ENCODE measurements around the gene RNF20. TPM values are rescaled to one million over a fixed set of nuclear protein-coding genes. Genes with fewer than 3 reads are reported as not detected.

The RNF20 gene
- total and polyA plus RNA-seq, 7 donors: 19.4 to 56.9 (median 41.1) TPM

DNA sequence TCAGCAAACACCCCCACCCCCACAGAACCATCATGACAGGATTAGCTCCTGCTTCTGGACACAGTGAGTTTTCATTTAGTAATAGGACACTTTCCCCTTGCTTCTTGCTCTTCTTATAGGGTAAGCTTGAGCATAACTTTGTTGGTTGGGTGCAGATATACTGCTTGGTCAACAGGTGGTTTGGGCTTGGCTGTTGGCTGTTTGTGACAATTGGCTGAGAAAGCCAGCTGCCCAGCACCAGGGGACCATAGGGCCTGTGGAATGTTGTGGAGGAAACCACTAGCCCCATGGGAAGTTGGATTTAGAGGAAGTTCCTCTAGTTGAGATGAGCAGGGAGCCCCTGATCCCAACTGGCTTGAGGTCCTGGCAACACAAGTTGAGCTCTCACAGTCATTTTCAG lies 30.6 kb downstream of the RNF20 start:
- DNase-seq (no peak), ATAC-seq (no peak)
- no peaks in the 10 kb centered on the region for H3K4me1 ChIP-seq
- TF ChIP-seq, protein P1, sequence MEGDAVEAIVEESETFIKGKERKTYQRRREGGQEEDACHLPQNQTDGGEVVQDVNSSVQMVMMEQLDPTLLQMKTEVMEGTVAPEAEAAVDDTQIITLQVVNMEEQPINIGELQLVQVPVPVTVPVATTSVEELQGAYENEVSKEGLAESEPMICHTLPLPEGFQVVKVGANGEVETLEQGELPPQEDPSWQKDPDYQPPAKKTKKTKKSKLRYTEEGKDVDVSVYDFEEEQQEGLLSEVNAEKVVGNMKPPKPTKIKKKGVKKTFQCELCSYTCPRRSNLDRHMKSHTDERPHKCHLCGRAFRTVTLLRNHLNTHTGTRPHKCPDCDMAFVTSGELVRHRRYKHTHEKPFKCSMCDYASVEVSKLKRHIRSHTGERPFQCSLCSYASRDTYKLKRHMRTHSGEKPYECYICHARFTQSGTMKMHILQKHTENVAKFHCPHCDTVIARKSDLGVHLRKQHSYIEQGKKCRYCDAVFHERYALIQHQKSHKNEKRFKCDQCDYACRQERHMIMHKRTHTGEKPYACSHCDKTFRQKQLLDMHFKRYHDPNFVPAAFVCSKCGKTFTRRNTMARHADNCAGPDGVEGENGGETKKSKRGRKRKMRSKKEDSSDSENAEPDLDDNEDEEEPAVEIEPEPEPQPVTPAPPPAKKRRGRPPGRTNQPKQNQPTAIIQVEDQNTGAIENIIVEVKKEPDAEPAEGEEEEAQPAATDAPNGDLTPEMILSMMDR (IDR thresholded peaks at IDR 0.05): no peak
- no peak overlapping the region for H3K4me3 ChIP-seq
- peaks cover 29 to 95% of the 10 kb centered on the region in 2 donors for H3K36me3 ChIP-seq (ENCODE audit: insufficient read depth in 1 of 2, low read depth in 1 of 2)
- no peaks in the 10 kb centered on the region for H3K9me3 ChIP-seq
- intact Hi-C loops (cut with DNase I): no loop called here
- no peaks in the 10 kb centered on the region for H3K27me3 ChIP-seq (ENCODE audit: insufficient read depth in 3 of 3, low read length in 2 of 3)
- H3K27ac ChIP-seq: no peak overlapping the region

DNA sequence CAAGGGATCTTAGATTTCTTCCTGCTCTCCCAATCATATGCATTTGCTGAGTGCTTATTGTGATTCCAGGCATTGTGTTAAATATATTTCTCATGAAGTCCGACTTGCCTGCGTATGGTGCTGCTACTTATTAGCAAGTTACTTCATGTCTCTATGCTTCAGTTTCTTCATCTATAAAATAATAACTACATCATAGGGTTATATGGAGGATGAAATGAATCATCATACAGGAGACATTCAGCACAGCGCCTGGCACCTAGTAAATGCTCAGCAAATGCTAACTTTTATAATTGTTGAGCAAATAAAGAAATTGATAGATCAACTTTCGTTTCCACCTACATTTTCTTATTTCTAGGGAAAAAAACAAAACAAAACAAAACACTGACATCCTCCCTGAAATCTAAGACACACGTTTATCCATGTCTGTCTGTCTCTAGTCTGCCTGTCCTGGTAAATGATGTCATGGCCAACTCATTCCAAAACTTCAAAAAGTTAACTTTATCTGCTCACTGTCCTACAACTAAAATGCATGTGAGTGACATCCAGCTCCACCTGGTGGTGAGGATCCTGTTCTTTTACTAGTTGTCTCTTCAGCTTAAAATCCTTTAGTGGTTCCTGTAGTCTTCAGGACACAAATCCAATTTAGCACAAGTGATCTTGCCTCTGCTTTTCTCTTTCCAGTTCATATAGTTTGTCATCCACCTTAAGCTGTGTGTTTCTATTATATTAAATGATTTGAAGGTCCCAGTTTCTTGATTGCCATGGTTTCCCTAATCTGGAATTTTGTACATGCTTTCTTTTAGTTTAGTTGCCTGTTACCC lies 33.5 kb downstream of the RNF20 start:
- 85 to 90% (median 85%) methylated on average over 5 of the region's 5 CpGs for WGBS, 3 donors
- TF ChIP-seq, protein P1 (IDR thresholded peaks at IDR 0.05): no peak

DNA sequence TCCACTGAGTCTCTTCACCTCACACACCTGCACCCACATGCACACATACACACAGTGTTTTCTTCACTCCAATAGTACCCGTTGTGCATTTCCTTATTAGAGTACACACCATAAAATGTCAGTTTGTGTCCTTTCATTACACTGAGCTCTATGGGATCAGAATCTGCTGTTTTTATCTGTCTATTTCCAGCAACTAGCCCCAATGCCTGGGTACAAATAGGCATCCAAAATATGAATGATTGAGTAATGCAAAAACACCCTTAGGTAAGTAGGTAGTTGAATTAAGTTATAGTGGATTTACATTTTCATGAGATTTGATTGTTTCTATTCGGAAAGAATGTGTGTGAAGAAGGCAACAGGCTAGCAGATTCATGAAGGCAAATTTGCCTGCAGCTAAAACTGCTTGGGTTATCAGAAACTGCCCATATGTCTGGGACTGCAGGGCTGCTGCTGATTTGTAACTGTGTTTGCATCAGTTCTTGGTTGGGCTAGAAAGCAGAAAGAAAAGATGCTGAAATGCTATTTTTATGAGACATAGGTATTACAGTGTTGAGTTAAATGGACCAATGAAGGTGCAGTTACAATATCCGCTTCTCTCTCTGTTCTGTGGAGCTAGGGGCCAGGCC lies 34.2 kb downstream of the RNF20 start:
- H3K36me3 ChIP-seq (ENCODE audit: insufficient read depth in 1 of 2, low read depth in 1 of 2): peaks cover 18 to 75% of the 10 kb centered on the region in 2 donors
- H3K9me3 ChIP-seq: no peaks in the 10 kb centered on the region
- TF ChIP-seq, protein P1 (IDR thresholded peaks at IDR 0.05): no peak
- DNase-seq: no peak
- H3K4me1 ChIP-seq: no peaks in the 10 kb centered on the region
- H3K27ac ChIP-seq: no peak overlapping the region
- ATAC-seq: no peak
- H3K27me3 ChIP-seq (ENCODE audit: insufficient read depth in 3 of 3, low read length in 2 of 3): no peaks in the 10 kb centered on the region
- WGBS, 3 donors: 93 to 97% (median 95%) methylated on average over 3 of the region's 3 CpGs
- no peak overlapping the region for H3K4me3 ChIP-seq
- intact Hi-C loops (cut with DNase I): no loop called here

More for the DNA sequence above, 33.5 kb downstream of the RNF20 start:
- H3K4me3 ChIP-seq: no peak overlapping the region
- no peaks in the 10 kb centered on the region for H3K9me3 ChIP-seq
- intact Hi-C loops (cut with DNase I): no loop called here
- DNase-seq: no peak
- H3K36me3 ChIP-seq (ENCODE audit: insufficient read depth in 1 of 2, low read depth in 1 of 2): peaks cover 22 to 83% of the 10 kb centered on the region in 2 donors
- no peaks in the 10 kb centered on the region for H3K4me1 ChIP-seq
- no peak for ATAC-seq
- H3K27me3 ChIP-seq (ENCODE audit: insufficient read depth in 3 of 3, low read length in 2 of 3): no peaks in the 10 kb centered on the region
- H3K27ac ChIP-seq: no peak overlapping the region

DNA sequence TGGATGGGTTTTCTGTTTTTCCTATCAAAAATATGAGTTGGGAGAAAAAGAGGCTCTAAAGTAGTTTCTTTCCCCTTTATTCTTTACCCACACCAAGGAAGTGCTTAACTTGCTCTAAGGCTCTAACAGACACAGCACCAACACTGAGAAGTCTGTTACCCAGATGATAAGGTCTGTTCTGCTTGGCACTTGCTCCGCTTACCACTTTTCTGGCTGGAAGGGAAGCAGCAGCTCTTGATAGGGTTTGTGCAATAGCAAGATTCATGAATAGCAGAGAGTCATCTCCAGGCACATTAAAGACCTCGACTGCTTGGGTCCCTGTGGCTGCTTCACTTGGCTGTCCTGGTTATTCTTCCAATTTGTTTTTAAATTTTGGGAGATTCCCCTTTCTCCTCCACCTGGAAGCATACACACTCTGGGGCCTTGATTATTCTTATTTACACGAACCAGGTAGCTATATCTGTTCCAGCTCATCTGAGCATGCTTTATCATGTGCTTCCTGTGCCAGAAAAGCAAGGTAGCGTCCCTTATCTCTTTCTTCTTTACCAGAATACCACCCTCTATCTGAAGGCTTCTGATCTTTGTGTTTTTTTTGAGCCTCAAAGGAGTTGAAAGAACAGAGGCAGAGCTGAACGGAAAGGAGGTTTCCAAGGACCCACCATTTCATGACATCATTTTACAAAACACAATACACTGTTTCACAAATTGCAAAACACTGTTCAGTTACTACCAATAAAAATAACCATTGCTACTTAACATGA lies 36.3 kb downstream of the RNF20 start:
- no peaks in the 10 kb centered on the region for H3K4me1 ChIP-seq
- DNase-seq: no peak
- H3K36me3 ChIP-seq (ENCODE audit: insufficient read depth in 1 of 2, low read depth in 1 of 2): peaks cover 14 to 55% of the 10 kb centered on the region in 2 donors
- 85 to 91% (median 87%) methylated on average over 5 of the region's 5 CpGs for WGBS, 3 donors
- no peak for ATAC-seq
- no peaks in the 10 kb centered on the region for H3K9me3 ChIP-seq
- no peak overlapping the region for H3K27ac ChIP-seq
- no peak overlapping the region for H3K4me3 ChIP-seq
- TF ChIP-seq, protein P1 (IDR thresholded peaks at IDR 0.05): no peak
- intact Hi-C loops (cut with DNase I): no loop called here
- no peaks in the 10 kb centered on the region for H3K27me3 ChIP-seq (ENCODE audit: insufficient read depth in 3 of 3, low read length in 2 of 3)
